ENCODE results near the gene KLHL18. TPM values are rescaled to one million over a fixed set of nuclear protein-coding genes. Genes with fewer than 3 reads are reported as not detected.

Gene KLHL18
- total and polyA plus RNA-seq, 4 donors = 13.4 to 27.5 (median 17.9) TPM

GRCh38 chr3:47344971-47345370, 62.2 kb downstream of the KLHL18 start:
- TF ChIP-seq, protein P1, sequence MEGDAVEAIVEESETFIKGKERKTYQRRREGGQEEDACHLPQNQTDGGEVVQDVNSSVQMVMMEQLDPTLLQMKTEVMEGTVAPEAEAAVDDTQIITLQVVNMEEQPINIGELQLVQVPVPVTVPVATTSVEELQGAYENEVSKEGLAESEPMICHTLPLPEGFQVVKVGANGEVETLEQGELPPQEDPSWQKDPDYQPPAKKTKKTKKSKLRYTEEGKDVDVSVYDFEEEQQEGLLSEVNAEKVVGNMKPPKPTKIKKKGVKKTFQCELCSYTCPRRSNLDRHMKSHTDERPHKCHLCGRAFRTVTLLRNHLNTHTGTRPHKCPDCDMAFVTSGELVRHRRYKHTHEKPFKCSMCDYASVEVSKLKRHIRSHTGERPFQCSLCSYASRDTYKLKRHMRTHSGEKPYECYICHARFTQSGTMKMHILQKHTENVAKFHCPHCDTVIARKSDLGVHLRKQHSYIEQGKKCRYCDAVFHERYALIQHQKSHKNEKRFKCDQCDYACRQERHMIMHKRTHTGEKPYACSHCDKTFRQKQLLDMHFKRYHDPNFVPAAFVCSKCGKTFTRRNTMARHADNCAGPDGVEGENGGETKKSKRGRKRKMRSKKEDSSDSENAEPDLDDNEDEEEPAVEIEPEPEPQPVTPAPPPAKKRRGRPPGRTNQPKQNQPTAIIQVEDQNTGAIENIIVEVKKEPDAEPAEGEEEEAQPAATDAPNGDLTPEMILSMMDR (IDR thresholded peaks at IDR 0.05; ENCODE audit: control extremely low read depth, extremely low read depth) = no peak
- no peak for ATAC-seq (ENCODE audit: insufficient read depth, low FRiP score)
- DNase-seq = peak in 1 of 3 donors; percentile 3
- H3K27me3 ChIP-seq (ENCODE audit: control insufficient read depth in 3 of 3, insufficient read depth in 3 of 3, low read length in 2 of 3) = no peaks in the 10 kb centered on the region
- peaks cover 0 to 32% (median 6%) of the 10 kb centered on the region in 4 donors for H3K36me3 ChIP-seq (ENCODE audit: control insufficient read depth in 4 of 4, insufficient read depth in 4 of 4, low read length in 4 of 4)
- no peak overlapping the region for H3K27ac ChIP-seq (ENCODE audit: low read depth in 1 of 2, low read length in 1 of 2)
- WGBS, 2 donors = 59 to 66% methylated on average over 6 of the region's 6 CpGs
- H3K4me1 ChIP-seq (ENCODE audit: control insufficient read depth in 5 of 5, insufficient read depth in 5 of 5, low read length in 5 of 5) = peaks cover 0 to 2% (median 0%) of the 10 kb centered on the region in 5 donors
- H3K4me3 ChIP-seq = no peak overlapping the region
- no peak overlapping the region for H3K9ac ChIP-seq (ENCODE audit: insufficient read depth in 1 of 2, low read length in 2 of 2)
- H3K9me3 ChIP-seq (ENCODE audit: control insufficient read depth in 4 of 4, insufficient read depth in 3 of 4, low read length in 3 of 4) = no peaks in the 10 kb centered on the region

GRCh38 chr3:47347217-47347801, 64.6 kb downstream of the KLHL18 start:
- peak in 1 of 3 donors; percentile 8 for DNase-seq
- Histone ChIP-seq H3K9ac (ENCODE audit: insufficient read depth in 1 of 2, low read length in 2 of 2) (no peak overlapping the region), H3K27ac (ENCODE audit: low read depth in 1 of 2, low read length in 1 of 2) (peak overlapping the region in 1 of 2 donors; percentile 35)

DNA sequence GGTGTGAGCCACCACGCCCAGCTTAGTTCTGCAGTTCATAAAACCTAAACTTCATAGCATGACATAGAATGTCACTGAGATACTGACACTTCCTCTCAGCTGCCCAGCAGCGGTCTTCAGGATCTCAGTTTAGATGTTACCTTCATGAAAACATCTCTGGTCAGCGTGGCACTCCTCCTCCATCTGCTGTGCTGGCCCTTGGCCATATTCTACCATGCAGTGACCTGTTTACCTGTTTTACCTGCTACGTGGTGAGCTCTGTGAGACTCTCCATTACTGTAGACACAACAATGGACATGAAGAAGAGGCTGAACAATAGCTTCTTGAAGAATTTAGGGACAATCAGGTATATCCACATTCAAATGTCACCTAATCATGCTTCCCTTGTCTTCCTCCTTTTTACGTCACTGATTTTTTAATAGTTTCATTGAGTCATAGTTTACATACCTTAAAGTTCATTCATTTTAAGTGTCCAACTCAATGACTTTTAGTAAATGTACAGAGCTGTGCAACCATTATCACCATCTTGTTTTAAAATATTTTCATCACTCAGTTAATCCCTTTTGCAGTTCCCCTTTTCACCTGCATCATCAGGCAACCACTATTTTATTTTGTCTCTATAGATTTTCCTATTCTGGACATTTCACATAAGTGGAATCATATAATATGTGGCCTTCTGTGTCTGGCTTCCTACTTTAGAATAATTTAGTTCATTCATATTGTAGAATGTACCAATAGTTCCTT, 65.8 kb downstream of the KLHL18 start:
- 93 to 94% methylated on average over 5 of the region's 5 CpGs for WGBS, 2 donors
- Histone ChIP-seq H3K27ac (ENCODE audit: low read depth in 1 of 2, low read length in 1 of 2) (no peak overlapping the region), H3K27me3 (ENCODE audit: control insufficient read depth in 3 of 3, insufficient read depth in 3 of 3, low read length in 2 of 3) (no peaks in the 10 kb centered on the region), H3K36me3 (ENCODE audit: control insufficient read depth in 4 of 4, insufficient read depth in 4 of 4, low read length in 4 of 4) (peaks cover 0 to 10% (median 4%) of the 10 kb centered on the region in 4 donors), H3K9me3 (ENCODE audit: control insufficient read depth in 4 of 4, insufficient read depth in 3 of 4, low read length in 3 of 4) (no peaks in the 10 kb centered on the region), H3K4me1 (ENCODE audit: control insufficient read depth in 5 of 5, insufficient read depth in 5 of 5, low read length in 5 of 5) (peaks cover 0 to 2% (median 0%) of the 10 kb centered on the region in 5 donors), H3K4me3 (no peak overlapping the region), H3K9ac (ENCODE audit: insufficient read depth in 1 of 2, low read length in 2 of 2) (no peak overlapping the region)
- DNase-seq (no peak), ATAC-seq (ENCODE audit: insufficient read depth, low FRiP score) (no peak)
- TF ChIP-seq, protein P1 (IDR thresholded peaks at IDR 0.05; ENCODE audit: control extremely low read depth, extremely low read depth) = no peak

More at GRCh38 chr3:47347217-47347801, 64.6 kb downstream of the KLHL18 start:
- H3K36me3 ChIP-seq (ENCODE audit: control insufficient read depth in 4 of 4, insufficient read depth in 4 of 4, low read length in 4 of 4) = peaks cover 0 to 19% (median 6%) of the 10 kb centered on the region in 4 donors
- H3K4me3 ChIP-seq = no peak overlapping the region
- WGBS, 2 donors = 34 to 45% methylated on average over 4 of the region's 4 CpGs
- TF ChIP-seq, protein P1 (IDR thresholded peaks at IDR 0.05; ENCODE audit: control extremely low read depth, extremely low read depth) = no peak
- peak; percentile 73 for ATAC-seq (ENCODE audit: insufficient read depth, low FRiP score)
- no peaks in the 10 kb centered on the region for H3K9me3 ChIP-seq (ENCODE audit: control insufficient read depth in 4 of 4, insufficient read depth in 3 of 4, low read length in 3 of 4)
- H3K4me1 ChIP-seq (ENCODE audit: control insufficient read depth in 5 of 5, insufficient read depth in 5 of 5, low read length in 5 of 5) = peaks cover 0 to 2% (median 0%) of the 10 kb centered on the region in 5 donors
- H3K27me3 ChIP-seq (ENCODE audit: control insufficient read depth in 3 of 3, insufficient read depth in 3 of 3, low read length in 2 of 3) = no peaks in the 10 kb centered on the region
